RKO (cell line): Measurements from ENCODE around the gene UVRAG.

Experiments
- DNase-seq: peaks from one replicate; pipeline ENCODE4 v3.0.0-alpha.2; 2016; ENCODE audit warnings: low spot score

UVRAG gene

GRCh38 chr11:76170468-76170867 lies 355.5 kb downstream of the UVRAG start:
- no peak for DNase-seq

DNA sequence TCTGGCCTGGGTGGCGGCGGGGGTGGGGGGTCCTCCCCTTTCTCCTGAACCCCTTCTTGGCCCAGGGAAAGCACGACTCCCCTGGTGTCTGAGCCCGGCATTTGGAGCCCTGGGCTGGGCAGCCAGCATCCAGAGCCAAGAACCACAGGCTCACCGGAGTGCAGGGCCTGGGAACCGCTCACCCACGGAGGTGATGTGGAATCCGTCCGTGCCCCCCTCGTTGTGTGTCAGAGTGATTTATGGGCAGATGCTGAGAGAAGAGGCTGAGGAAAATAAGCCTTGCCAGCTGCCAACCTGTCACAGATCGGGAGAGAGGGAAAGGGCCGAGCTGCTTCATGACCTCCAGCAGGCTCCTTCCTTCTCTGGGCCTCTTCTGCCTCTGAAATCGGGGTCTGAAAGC lies 357.6 kb downstream of the UVRAG start:
- no peak for DNase-seq

- no peak for DNase-seq
These were observed 358.7 kb downstream of the UVRAG start for GRCh38 chr11:76173663-76174062.

DNA sequence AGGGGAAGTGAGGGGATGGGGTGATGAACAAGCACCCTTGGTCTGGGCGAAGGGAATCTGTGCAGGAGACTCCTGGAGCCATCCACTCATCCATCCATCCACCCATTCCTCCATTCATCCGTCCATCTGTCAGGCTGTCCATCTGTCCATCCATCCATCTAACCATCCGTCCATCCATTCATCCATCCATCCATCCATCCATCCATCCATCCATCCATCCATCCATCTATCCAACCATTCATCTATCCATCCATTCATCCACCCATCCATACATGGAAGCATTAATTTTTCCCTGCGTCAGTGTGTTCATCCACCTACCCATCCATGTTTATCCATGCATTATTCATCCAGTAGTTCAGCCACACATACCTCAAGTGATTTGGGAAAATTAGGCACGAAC lies 359.3 kb downstream of the UVRAG start:
- DNase-seq = no peak

- DNase-seq = no peak
These were observed 360.8 kb downstream of the UVRAG start for GRCh38 chr11:76175783-76176182.

DNA sequence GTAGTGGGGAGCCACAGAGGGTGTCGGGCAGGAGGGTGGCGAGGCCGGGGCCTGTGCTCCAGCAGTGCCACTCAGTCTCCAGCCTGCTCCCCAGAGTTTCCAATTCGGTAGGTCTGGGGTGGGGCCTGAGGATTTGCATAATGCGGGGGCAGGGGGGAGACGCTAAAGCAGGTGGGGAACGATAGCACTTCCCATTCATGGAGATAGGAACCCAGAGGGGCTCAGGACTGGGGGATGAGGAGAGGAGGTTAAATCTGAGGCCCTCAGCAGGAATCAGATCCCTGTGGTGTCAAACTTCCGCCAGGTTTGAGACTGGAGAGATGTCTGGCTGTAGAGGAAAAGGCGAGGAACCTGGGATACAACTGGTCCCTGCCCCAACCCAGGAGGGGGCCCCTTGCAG lies 361.5 kb downstream of the UVRAG start:
- no peak for DNase-seq

GRCh38 chr11:76177250-76177686 lies 362.3 kb downstream of the UVRAG start:
- DNase-seq = no peak

GRCh38 chr11:76179147-76179546 lies 364.1 kb downstream of the UVRAG start:
- no peak for DNase-seq

DNA sequence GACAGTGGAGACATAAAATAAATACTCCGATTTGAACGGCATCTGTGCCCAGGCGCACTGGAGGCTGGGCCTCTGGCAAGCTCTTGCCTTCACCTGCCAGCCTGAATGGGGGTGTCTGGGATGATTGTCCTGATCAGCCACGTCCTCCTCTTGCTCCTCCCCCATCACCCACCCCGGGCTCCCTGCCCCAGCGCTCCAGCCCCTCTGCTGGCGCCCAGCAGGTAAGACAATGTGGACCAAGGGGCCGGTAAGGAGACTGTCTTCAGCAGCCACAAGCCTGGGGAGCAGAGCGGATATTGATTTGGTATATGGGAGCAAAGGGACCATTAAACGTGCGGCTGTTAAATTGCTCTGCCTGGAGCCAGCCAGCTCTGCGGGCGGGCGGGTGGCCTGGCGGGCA lies 366.4 kb downstream of the UVRAG start:
- DNase-seq = no peak

- DNase-seq = no peak
These were observed 369.6 kb downstream of the UVRAG start for GRCh38 chr11:76184551-76184993.

- DNase-seq = no peak
These were observed 370.5 kb downstream of the UVRAG start for GRCh38 chr11:76185511-76185910.

DNA sequence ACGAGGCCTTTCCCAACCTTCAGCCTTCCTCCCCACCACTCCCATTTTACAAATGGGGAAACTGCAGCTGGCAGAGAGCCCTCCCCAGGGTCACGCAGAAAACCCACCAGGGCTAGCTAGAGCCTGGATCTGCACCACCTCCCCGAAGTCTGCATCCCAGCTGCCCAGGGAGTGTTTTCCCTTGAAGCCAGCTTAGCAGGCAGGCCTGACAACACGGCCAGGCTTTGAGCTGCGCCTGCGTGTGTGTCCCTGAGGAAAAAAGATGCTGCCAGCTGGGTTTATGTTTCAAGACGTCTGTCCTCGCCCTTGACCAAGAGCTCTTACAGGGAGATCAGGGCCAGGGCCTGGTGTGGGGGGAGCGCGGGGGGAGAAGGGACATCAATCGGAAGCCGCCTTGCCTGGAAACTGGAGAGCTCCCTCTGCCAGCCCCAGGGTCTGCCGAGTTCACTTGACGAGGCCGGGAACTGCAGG lies 371.0 kb downstream of the UVRAG start:
- no peak for DNase-seq

GRCh38 chr11:76186776-76187279 lies 371.8 kb downstream of the UVRAG start:
- DNase-seq = no peak

DNA sequence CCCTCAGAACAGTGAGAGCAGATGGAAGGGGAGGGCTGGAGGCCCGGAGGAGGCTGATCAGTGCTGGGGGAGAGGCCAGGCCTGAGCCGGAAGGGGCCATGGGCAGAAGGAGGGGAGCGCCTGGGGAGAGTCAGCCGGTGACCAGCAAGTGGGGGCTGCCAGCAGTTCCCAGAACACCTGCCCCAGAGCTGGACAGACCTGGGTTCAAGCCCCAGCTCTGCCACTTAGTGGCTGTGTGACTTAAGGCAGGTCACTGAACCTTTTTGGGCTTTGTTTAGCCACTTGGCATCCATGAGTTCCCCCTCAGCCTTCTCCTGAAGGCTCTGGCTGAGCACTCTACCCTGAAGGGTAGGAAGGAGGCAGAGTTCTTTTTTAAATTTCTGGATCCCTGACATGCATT lies 373.9 kb downstream of the UVRAG start:
- DNase-seq = no peak

DNA sequence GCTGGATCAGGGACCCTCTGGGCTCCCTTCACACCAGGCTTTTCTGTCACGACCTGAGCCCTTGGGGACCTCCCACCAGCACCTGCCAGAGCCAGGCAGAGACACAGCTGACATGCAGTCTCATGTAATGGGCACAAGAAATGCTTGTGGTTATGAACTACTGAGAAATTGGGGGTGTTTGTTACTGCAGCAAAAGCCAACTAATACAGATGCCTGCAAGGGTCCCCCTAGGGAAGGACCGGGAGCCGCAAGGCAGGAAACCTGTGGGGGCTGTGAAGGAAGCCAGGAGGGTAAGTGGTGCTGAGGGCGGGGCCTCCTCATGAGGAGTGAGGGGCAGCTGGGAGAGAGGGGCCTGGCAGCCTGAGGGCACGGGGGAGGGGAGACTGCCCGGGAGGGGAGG lies 374.7 kb downstream of the UVRAG start:
- DNase-seq = no peak

- no peak for DNase-seq
These were observed 375.4 kb downstream of the UVRAG start for GRCh38 chr11:76190376-76190775.
